NCI-H510A treated with DMSO at 0.1 percent for 48 hours (cell line): ENCODE results near the gene SASS6.
"Not testable (repeated sequence)": the region's sequence is repeated elsewhere in the genome, so short reads cannot be mapped to it uniquely, and the experiment has no call there.

Experiments
- DNase-seq: peaks from one replicate; lab custom pipeline; 2025; lab: John Stamatoyannopoulos, UW

The SASS6 gene

GRCh38 chr1:100107696-100108095, 25.0 kb downstream of the SASS6 start:
- no peak for DNase-seq

GRCh38 chr1:100101564-100101963, 31.2 kb downstream of the SASS6 start:
- no peak for DNase-seq

- no peak for DNase-seq
Measured at GRCh38 chr1:100100202-100100601, 32.5 kb downstream of the SASS6 start.

GRCh38 chr1:100090471-100090870, 42.3 kb downstream of the SASS6 start:
- DNase-seq, result no peak

- DNase-seq, result no peak
Measured at GRCh38 chr1:100089082-100089481, 43.6 kb downstream of the SASS6 start.

- DNase-seq, result no peak
Measured at GRCh38 chr1:100087396-100087795, 45.3 kb downstream of the SASS6 start.

GRCh38 chr1:100080331-100080730, 52.4 kb downstream of the SASS6 start:
- DNase-seq, result no peak

- DNase-seq, result no peak
Measured at GRCh38 chr1:100077531-100077930, 55.2 kb downstream of the SASS6 start.

- DNase-seq, result no peak
Measured at GRCh38 chr1:100076744-100077143, 56.0 kb downstream of the SASS6 start.

- no peak for DNase-seq
Measured at GRCh38 chr1:100076319-100076718, 56.4 kb downstream of the SASS6 start.

- DNase-seq, result no peak
Measured at GRCh38 chr1:100075773-100076172, 57.0 kb downstream of the SASS6 start.

GRCh38 chr1:100074604-100075395, 57.9 kb downstream of the SASS6 start:
- no peak for DNase-seq

- no peak for DNase-seq
Measured at GRCh38 chr1:100073531-100073930, 59.2 kb downstream of the SASS6 start.

- no peak for DNase-seq
Measured at GRCh38 chr1:100070201-100070939, 62.4 kb downstream of the SASS6 start.

- no peak for DNase-seq
Measured at GRCh38 chr1:100065969-100066227, 66.8 kb downstream of the SASS6 start.

- no peak for DNase-seq
Measured at GRCh38 chr1:100065183-100065968, 67.4 kb downstream of the SASS6 start.

- no peak for DNase-seq
Measured at GRCh38 chr1:100061681-100062080, 71.0 kb downstream of the SASS6 start.

GRCh38 chr1:100053727-100054126, 79.0 kb downstream of the SASS6 start:
- no peak for DNase-seq

- DNase-seq, result no peak
Measured at GRCh38 chr1:100053119-100053518, 79.6 kb downstream of the SASS6 start.

- no peak for DNase-seq
Measured at GRCh38 chr1:100051893-100052292, 80.8 kb downstream of the SASS6 start.

- no peak for DNase-seq
Measured at GRCh38 chr1:100051401-100051800, 81.3 kb downstream of the SASS6 start.

GRCh38 chr1:100050139-100050538, 82.6 kb downstream of the SASS6 start:
- no peak for DNase-seq

- DNase-seq, result not testable (repeated sequence)
Measured at GRCh38 chr1:100047235-100047708, 85.5 kb downstream of the SASS6 start.
